Measurements from ENCODE around the gene HYAL1.
"Not testable (repeated sequence)": the region's sequence is repeated elsewhere in the genome, so short reads cannot be mapped to it uniquely, and the experiment has no call there.

HYAL1 gene

DNA sequence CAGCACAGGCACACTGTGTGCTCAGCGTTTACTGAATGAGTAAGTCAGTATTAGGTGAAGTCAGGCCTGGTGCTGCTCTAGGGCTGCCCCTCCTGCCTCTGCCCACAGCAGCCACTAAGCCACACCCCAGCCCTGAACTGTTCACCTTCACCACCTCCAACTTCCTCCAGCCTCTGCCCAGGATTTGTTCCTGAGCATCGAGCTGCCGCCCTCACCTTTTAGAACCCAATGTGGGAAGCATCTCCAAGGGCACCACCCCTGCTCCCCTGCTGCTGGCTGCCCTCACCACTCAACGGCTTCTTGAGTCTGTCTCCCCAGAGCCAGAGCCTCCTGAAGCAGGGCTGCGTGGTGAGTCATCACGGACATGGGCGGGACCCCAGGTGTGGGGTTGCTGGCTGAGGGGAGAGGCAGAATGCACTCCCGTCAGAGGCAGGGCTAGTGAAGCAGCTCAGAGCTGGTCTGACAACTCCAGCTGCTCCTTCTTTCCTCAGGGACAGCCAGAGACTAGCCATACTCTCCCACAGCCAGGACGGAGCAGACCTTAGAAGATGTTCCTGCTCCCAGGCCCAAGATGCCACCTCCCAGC is 13.4 kb upstream of the HYAL1 start:
- Histone ChIP-seq H3K27me3 (ENCODE audit: control insufficient read depth, insufficient read depth, low read length) (no peaks in the 10 kb centered on the region), H3K4me3 (ENCODE audit: low read depth, low read length) (0 out of 2 replicates have a peak overlapping the region, but pooled peaks have one; percentile 9), H3K9me3 (ENCODE audit: control insufficient read depth, insufficient read depth, low read depth, low read length) (no peaks in the 10 kb centered on the region), H3K27ac (ENCODE audit: low read depth, low read length) (no peak overlapping the region), H3K9ac (ENCODE audit: low read length) (no peak overlapping the region), H3K4me1 (ENCODE audit: control insufficient read depth, insufficient read depth, low read length) (peaks cover 22% of the 10 kb centered on the region), H3K36me3 (ENCODE audit: control insufficient read depth, insufficient read depth, low read length) (peaks cover 46% of the 10 kb centered on the region)

DNA sequence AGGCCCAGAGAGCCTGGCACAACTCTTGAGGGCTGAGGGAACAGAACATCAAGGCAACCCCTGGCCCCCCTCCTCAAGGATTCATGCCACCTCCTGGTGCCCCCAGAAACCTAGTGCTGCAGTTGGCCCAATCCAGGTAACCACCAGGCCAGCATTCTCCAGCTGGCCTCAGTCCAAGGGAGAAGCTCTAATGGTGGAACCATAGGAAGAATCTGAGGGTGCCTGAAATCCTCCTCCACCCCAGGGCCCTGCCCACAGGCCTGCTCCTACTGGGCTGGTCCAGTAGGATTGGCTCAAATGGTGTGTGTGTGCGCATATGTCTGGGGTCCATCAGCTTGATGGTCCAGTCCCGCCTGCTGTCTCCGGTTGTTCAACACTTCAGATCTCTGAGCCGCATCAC is 11.4 kb upstream of the HYAL1 start:
- peaks cover 2% of the 10 kb centered on the region; the same call in 1 of the 2 replicates for H3K9me3 ChIP-seq (ENCODE audit: control insufficient read depth, insufficient read depth, low read depth, low read length)
- no peak overlapping the region for H3K27ac ChIP-seq (ENCODE audit: low read depth, low read length)
- no peak overlapping the region for H3K9ac ChIP-seq (ENCODE audit: low read length)
- no peak overlapping the region for H3K4me3 ChIP-seq (ENCODE audit: low read depth, low read length)
- peaks cover 13% of the 10 kb centered on the region; the same call in 1 of the 2 replicates for H3K4me1 ChIP-seq (ENCODE audit: control insufficient read depth, insufficient read depth, low read length)
- no peaks in the 10 kb centered on the region for H3K27me3 ChIP-seq (ENCODE audit: control insufficient read depth, insufficient read depth, low read length)
- H3K36me3 ChIP-seq (ENCODE audit: control insufficient read depth, insufficient read depth, low read length) = peaks cover 42% of the 10 kb centered on the region

DNA sequence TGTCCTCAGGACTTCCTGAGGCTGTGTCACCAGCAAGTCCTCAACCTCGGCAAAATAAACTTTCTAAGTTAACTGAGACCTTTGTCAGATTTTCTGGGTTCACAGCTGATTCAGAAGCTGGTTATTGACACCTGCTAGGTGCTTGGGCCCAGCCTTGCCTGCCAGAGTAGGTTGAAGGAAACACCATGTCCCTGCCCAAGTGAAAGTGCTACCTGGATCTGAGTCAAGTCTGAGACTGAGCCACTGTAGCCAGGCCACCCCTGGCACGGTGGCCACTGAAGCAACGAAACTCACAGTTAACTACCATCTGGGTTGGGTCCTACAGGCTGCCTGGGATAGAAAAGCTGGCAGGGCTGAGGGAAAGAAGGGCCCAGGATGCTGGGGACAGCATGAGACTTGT is 11.0 kb upstream of the HYAL1 start:
- Histone ChIP-seq H3K4me1 (ENCODE audit: control insufficient read depth, insufficient read depth, low read length) (peaks cover 9% of the 10 kb centered on the region; the same call in 1 of the 2 replicates), H3K36me3 (ENCODE audit: control insufficient read depth, insufficient read depth, low read length) (peaks cover 37% of the 10 kb centered on the region), H3K27ac (ENCODE audit: low read depth, low read length) (no peak overlapping the region), H3K9me3 (ENCODE audit: control insufficient read depth, insufficient read depth, low read depth, low read length) (peaks cover 7% of the 10 kb centered on the region), H3K4me3 (ENCODE audit: low read depth, low read length) (no peak overlapping the region), H3K27me3 (ENCODE audit: control insufficient read depth, insufficient read depth, low read length) (no peaks in the 10 kb centered on the region), H3K9ac (ENCODE audit: low read length) (no peak overlapping the region)

DNA sequence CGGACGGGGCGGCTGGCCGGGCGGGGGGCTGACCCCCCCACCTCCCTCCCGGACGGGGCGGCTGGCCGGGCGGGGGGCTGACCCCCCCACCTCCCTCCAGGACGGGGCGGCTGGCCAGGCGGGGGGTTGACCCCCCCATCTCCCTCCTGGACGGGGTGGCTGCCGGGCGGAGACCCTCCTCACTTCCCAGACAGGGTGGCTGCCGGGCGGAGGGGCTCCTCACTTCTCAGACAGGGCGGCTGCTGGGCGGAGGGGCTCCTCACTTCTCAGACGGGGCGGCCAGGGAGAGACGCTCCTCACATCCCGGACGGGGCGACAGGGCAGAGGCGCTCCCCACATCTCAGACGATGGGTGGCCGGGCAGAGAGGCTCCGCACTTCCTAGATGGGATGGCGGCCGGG is 8.7 kb upstream of the HYAL1 start:
- peaks cover 16% of the 10 kb centered on the region for H3K36me3 ChIP-seq (ENCODE audit: control insufficient read depth, insufficient read depth, low read length)

DNA sequence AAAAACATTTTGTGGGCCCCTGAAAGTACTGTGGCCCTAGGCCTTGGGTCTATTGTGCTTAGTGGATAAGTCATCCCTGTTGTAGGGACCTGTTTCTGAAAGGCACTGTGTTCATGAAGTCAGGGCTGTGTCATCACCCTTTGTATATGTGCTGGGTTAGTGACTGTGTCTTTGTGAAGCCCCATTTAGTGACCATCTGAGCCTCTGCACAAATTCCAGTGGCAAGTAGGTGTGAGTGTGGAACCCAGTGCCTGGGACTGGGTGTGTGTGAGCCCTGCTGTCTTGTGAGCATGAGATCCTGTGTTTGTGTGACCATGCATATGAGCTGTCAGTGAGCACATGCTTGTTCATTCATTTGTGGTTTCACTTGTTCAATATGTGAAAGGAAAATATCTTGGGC is 1.2 kb upstream of the HYAL1 start:
- H3K27me3 ChIP-seq (ENCODE audit: control insufficient read depth, insufficient read depth, low read length) = no peaks in the 10 kb centered on the region
- peaks cover 29% of the 10 kb centered on the region for H3K9me3 ChIP-seq (ENCODE audit: control insufficient read depth, insufficient read depth, low read depth, low read length)
- no peak overlapping the region for H3K4me3 ChIP-seq (ENCODE audit: low read depth, low read length)
- H3K4me1 ChIP-seq (ENCODE audit: control insufficient read depth, insufficient read depth, low read length) = peaks cover 21% of the 10 kb centered on the region
- H3K9ac ChIP-seq (ENCODE audit: low read length) = no peak overlapping the region
- no peaks in the 10 kb centered on the region for H3K36me3 ChIP-seq (ENCODE audit: control insufficient read depth, insufficient read depth, low read length)
- H3K27ac ChIP-seq (ENCODE audit: low read depth, low read length) = no peak overlapping the region

More for the DNA sequence above, 8.7 kb upstream of the HYAL1 start:
- not testable (repeated sequence) for H3K4me3 ChIP-seq (ENCODE audit: low read depth, low read length); H3K27me3 ChIP-seq (ENCODE audit: control insufficient read depth, insufficient read depth, low read length); H3K9ac ChIP-seq (ENCODE audit: low read length); H3K27ac ChIP-seq (ENCODE audit: low read depth, low read length); H3K4me1 ChIP-seq (ENCODE audit: control insufficient read depth, insufficient read depth, low read length)
- peaks cover 19% of the 10 kb centered on the region for H3K9me3 ChIP-seq (ENCODE audit: control insufficient read depth, insufficient read depth, low read depth, low read length)

DNA sequence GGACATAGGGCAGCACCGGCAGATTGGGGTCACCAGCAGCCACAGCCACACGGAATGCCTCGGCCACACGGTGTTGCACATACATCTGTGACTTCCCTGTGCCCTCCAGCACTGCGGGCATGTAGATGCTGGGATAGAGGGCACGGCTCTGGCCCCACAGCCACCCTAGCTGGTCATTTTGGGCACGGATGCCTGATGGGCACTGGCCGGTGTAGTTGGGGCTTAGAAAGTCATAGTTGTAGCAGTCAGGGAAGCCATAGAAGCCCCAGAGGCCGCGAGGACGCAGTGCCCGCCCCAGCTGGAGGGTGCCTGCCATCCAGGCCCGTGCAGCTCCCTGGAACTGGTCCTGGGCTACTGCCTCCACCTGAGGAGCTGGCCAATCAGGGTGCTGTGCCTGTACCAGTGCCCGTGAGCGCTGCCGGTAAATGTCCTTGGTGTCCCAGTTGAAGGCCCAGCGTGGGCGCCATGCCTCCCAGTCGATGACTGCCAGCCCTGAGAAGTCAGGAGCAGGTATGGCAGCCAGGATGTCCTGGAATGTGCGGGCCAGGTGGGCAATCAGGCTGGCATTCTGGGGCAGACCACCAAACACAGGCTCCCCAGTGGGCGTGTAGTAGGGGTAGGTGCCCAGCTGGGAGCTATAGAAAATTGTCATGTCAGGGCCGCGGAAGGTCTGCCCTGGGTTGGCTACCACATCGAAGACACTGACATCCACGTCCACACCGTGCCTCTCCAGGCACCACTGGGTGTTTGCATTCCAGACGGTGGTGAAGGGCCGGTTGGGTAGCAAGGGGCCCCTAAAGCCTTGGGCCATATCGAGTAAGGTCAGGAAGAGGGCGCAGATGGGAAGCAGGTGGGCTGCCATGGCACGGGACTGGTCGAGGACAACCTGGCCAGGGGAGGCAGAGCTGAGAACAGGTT is 1.0 kb downstream of the HYAL1 start:
- H3K4me1 ChIP-seq (ENCODE audit: control insufficient read depth, insufficient read depth, low read length) = peaks cover 28% of the 10 kb centered on the region
- no peak overlapping the region for H3K27ac ChIP-seq (ENCODE audit: low read depth, low read length)
- no peak overlapping the region for H3K9ac ChIP-seq (ENCODE audit: low read length)

DNA sequence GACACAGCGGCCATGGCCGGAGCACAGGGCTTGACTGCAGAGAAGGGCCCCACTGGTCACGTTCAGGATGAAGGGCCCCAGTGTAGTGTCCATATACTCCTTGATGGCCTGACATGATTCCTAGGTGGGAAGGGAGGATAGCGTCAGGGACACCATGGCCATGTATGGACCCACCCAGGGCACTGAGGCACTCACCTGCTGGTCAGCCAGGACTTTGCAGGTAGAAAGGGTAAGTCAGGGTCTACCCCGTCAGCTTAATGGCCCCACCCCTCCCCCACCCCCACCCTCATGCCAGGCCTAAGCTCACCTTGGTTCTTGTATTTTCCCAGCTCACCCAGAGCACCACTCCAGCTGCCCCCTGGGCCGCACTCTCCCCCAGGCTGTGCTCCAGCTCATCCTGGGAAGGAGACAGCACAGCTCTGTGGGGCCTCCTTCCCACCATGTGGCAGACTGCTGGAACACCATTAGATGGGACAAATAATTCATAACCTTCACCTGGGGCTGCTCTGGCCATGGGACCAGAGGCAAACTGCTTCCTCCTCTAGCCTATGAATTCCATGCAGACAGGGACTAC is 2.6 kb downstream of the HYAL1 start:
- Histone ChIP-seq H3K9ac (ENCODE audit: low read length) (no peak overlapping the region), H3K4me1 (ENCODE audit: control insufficient read depth, insufficient read depth, low read length) (peaks cover 28% of the 10 kb centered on the region), H3K27ac (ENCODE audit: low read depth, low read length) (no peak overlapping the region), H3K4me3 (ENCODE audit: low read depth, low read length) (no peak overlapping the region), H3K36me3 (ENCODE audit: control insufficient read depth, insufficient read depth, low read length) (peaks cover 6% of the 10 kb centered on the region; the same call in 1 of the 2 replicates), H3K9me3 (ENCODE audit: control insufficient read depth, insufficient read depth, low read depth, low read length) (peaks cover 2% of the 10 kb centered on the region; the same call in 1 of the 2 replicates), H3K27me3 (ENCODE audit: control insufficient read depth, insufficient read depth, low read length) (no peaks in the 10 kb centered on the region)

More for the DNA sequence above, 1.0 kb downstream of the HYAL1 start:
- Histone ChIP-seq H3K4me3 (ENCODE audit: low read depth, low read length) (peak overlapping the region; percentile 2; the same call in 1 of the 2 replicates), H3K27me3 (ENCODE audit: control insufficient read depth, insufficient read depth, low read length) (no peaks in the 10 kb centered on the region), H3K9me3 (ENCODE audit: control insufficient read depth, insufficient read depth, low read depth, low read length) (peaks cover 15% of the 10 kb centered on the region), H3K36me3 (ENCODE audit: control insufficient read depth, insufficient read depth, low read length) (peaks cover 1% of the 10 kb centered on the region; the same call in 1 of the 2 replicates)

DNA sequence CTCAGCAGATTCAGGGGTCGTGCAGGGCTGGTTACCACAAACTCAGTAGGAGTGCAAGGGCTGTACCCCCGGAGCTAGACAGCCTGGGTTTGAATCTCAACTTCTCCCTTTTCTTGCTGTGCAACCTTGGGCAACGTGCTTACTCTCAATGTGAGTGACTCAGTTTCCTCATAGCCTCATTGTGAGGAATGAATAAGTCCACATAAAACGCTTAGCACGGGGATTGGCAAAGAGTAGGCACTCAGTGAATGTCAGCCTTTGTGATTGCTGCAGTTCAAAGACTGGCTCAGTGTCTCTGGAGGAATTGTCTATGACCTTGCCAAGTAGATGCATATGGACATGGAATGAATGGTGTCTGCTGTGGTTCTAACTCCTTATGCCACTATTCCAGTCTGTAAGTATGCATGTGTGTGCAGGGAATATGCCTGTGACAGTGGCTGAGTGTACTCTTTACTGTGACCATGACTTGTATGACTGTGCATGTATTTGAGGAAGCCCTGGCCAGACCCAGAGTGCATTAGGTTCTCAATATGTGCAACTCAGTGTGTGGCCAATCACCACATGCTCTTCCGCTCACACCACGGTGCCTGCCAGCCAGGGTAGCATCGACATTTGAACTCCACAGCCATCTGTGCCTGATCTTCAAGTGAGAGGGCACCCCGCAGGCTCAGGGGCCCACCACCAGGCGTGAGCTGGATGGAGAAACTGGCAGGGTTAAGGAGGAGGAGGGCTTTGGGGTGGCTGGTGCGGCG is 3.3 kb downstream of the HYAL1 start:
- no peaks in the 10 kb centered on the region for H3K27me3 ChIP-seq (ENCODE audit: control insufficient read depth, insufficient read depth, low read length)
- H3K4me3 ChIP-seq (ENCODE audit: low read depth, low read length) = peak overlapping the region; percentile 56
- H3K9me3 ChIP-seq (ENCODE audit: control insufficient read depth, insufficient read depth, low read depth, low read length) = no peaks in the 10 kb centered on the region
- peak overlapping the region; percentile 65 for H3K9ac ChIP-seq (ENCODE audit: low read length)
- H3K36me3 ChIP-seq (ENCODE audit: control insufficient read depth, insufficient read depth, low read length) = peaks cover 6% of the 10 kb centered on the region; the same call in 1 of the 2 replicates
- H3K27ac ChIP-seq (ENCODE audit: low read depth, low read length) = peak overlapping the region; percentile 55; the same call in 1 of the 2 replicates
- H3K4me1 ChIP-seq (ENCODE audit: control insufficient read depth, insufficient read depth, low read length) = peaks cover 28% of the 10 kb centered on the region

DNA sequence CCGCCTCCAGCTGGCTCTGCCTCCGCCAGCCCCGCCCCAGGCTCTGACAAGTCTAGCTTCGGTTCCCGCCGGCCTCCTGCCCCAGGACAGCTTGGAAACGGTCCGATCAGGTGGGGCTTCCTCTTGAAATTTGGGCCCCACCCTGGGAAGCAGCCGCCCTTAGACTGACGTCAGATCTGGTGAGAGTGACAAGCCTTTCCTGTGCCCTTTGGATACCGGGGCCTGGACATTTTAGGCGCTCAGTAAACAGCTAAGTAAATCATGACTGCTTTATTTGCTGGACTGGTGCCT is 3.8 kb downstream of the HYAL1 start:
- Histone ChIP-seq H3K4me1 (ENCODE audit: control insufficient read depth, insufficient read depth, low read length) (peaks cover 28% of the 10 kb centered on the region), H3K4me3 (ENCODE audit: low read depth, low read length) (peak overlapping the region; percentile 56), H3K27me3 (ENCODE audit: control insufficient read depth, insufficient read depth, low read length) (no peaks in the 10 kb centered on the region), H3K27ac (ENCODE audit: low read depth, low read length) (peak overlapping the region; percentile 55; the same call in 1 of the 2 replicates), H3K36me3 (ENCODE audit: control insufficient read depth, insufficient read depth, low read length) (peaks cover 6% of the 10 kb centered on the region; the same call in 1 of the 2 replicates), H3K9me3 (ENCODE audit: control insufficient read depth, insufficient read depth, low read depth, low read length) (no peaks in the 10 kb centered on the region), H3K9ac (ENCODE audit: low read length) (peak overlapping the region; percentile 65)

DNA sequence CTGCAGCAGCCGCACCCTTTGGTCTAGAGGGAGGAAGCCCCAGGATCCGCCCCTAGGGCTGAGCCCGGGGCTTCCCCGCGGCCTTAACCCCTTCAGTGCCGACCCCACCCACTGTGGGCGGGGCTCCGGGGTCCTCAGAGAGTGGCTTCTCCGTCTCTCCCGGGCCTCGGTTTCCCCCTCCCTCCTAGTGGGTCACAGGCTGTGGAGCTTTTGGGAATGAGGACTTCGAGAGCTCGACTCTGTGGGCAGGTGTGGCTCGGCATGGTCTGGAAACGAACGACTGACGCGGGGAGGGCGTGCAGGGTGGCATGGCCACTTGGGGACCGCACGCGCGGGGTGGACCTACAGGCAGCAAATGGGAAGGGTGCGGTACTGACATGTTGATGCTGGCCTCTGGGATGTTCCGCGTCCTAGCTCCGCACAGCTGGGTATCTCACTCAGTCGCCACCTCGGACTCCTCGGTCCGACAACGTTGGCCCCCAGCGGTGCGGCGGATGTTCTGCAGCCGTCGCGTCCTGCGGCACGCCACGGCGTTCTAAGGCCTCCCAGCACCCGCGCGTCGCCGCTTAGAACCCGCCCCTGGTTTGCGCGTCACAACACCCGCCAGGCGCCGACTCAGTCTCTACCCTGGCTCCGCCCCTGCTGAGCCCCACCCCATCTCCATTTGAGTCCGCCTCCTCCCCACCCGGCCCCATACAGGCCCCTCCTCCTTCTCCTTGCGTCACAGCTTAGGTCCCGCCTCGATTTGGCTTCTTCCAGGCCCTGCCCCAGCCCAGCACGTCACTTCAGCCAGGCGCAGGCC is 4.3 kb downstream of the HYAL1 start, which contains the start of the genes HYAL3 and NAA80:
HYAL3 (minus strand) TSS at position 570 of the 802 bp plus-strand sequence. CDS start 3,803 bp downstream, outside the sequence.
NAA80 (minus strand) TSS at position 570 of the 802 bp plus-strand sequence. CDS start 1,942 bp downstream, outside the sequence.
- Histone ChIP-seq H3K27ac (ENCODE audit: low read depth, low read length) (peak within 1 kb of the TSS; percentile 55; the same call in 1 of the 2 replicates), H3K27me3 (ENCODE audit: control insufficient read depth, insufficient read depth, low read length) (no peaks in the 10 kb centered on the region), H3K36me3 (ENCODE audit: control insufficient read depth, insufficient read depth, low read length) (peaks cover 6% of the 10 kb centered on the region; the same call in 1 of the 2 replicates), H3K9ac (ENCODE audit: low read length) (peak within 1 kb of the TSS; percentile 65), H3K4me3 (ENCODE audit: low read depth, low read length) (peak within 1 kb of the TSS; percentile 78), H3K4me1 (ENCODE audit: control insufficient read depth, insufficient read depth, low read length) (peaks cover 28% of the 10 kb centered on the region), H3K9me3 (ENCODE audit: control insufficient read depth, insufficient read depth, low read depth, low read length) (no peaks in the 10 kb centered on the region)

Measured in HUES6 (cell line).